ENCODE measurements around the gene MECP2.

Gene MECP2

DNA sequence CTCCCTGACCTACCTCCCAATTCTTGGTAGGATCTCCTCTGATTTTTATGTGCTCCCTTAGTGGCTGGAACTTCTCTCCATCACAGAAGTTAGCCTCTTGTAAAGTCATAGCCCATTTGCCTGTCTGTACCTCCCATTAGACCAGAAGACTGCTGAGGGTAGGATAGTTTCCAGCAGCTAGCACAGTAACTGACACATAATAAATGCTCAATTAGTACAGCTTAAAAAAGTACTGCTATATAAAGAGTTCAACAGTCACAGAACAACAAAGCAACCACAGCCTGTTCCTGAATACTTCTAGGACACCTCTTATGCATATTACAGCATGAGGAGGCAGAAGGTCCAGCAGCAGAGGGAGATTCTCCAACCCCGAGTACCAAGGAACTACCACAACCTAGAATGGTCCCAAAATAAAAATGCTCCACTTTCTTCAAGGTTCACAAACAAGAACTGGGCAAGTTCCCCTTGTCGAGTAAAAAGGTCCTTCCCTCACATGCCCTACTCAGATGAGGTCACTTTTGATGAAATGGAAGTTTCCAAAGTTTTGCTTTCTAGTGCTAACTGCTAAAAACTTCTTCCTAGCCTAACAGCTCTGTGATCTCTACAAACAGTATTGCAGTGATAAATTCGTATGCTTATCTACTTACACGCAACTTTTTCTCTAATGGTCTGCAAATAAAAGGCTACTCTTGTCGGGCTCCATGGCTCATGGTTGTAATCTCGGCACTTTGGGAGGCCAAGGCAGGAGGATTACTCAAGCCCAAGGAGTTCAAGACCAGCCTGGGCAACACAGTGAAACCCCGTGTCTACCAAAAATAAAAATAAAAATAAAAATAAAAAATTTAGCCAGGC lies 12.8 kb downstream of the MECP2 start:
- TF ChIP-seq, protein P1, sequence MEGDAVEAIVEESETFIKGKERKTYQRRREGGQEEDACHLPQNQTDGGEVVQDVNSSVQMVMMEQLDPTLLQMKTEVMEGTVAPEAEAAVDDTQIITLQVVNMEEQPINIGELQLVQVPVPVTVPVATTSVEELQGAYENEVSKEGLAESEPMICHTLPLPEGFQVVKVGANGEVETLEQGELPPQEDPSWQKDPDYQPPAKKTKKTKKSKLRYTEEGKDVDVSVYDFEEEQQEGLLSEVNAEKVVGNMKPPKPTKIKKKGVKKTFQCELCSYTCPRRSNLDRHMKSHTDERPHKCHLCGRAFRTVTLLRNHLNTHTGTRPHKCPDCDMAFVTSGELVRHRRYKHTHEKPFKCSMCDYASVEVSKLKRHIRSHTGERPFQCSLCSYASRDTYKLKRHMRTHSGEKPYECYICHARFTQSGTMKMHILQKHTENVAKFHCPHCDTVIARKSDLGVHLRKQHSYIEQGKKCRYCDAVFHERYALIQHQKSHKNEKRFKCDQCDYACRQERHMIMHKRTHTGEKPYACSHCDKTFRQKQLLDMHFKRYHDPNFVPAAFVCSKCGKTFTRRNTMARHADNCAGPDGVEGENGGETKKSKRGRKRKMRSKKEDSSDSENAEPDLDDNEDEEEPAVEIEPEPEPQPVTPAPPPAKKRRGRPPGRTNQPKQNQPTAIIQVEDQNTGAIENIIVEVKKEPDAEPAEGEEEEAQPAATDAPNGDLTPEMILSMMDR (IDR thresholded peaks at IDR 0.05; ENCODE audit: low read length, missing control alignments): no peak
- no peak overlapping the region for H3K4me3 ChIP-seq (replicated peaks; ENCODE audit: low read depth, low read length)

DNA sequence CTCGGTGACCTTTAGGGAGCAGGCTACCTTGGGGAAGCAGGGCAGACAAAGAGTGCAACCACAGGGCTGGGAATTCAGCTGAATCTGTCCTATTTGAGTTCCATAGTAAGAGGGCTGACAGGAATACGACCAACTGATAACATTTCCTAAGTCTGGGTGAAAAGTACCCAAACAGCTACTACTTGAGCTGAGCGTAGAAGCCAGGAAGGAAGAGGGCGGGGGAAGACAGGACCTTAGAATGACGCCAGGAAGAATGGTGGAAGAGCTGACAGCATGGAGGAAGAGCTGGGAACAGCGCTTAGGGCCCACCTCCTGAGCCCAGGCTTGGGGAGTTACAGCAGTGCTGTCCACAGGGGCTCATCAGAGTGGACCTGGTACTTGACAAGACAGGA lies 14.4 kb downstream of the MECP2 start:
- peak; percentile 49 for DNase-seq (ENCODE audit: low read depth)
- TF ChIP-seq, protein P1 (IDR thresholded peaks at IDR 0.05; ENCODE audit: low read length, missing control alignments): no peak
- H3K4me3 ChIP-seq (replicated peaks; ENCODE audit: low read depth, low read length): no peak overlapping the region

More for the DNA sequence above, 12.8 kb downstream of the MECP2 start:
- no peak for DNase-seq (ENCODE audit: low read depth)

DNA sequence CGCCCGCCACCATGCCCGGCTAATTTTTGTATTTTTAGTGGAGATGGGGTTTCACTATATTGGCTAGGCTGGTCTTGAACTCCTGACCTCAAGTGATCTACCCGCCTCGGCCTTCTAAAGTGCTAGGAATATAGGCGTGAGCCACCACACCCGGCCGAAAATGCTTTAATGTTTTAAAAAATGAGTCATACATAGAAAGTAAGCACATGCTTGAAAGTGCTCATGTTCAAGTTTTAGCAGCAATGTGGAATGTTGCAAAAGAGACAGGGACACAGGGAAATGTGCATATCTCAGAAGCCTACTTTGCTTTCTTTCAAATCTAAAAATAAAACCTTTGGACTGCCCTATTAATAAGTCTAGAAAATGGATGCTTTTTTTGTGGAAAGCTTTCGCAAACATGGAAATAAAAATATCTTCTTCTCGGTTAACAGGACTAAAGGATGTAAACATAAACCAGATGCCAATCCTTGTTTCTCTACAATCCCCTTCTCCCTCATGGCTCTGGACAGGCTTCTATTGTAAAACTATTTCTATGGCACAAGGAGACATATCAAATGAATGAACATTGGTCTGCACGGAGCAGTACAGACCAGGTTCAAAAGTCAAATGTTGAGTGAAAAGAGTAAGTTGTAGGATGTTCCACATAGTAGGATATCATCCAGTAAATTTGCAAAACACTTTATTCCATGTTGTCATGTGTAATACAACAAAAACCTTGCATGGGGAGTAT lies 15.0 kb downstream of the MECP2 start:
- peak; percentile 65 for DNase-seq (ENCODE audit: low read depth)
- TF ChIP-seq, protein P1 (IDR thresholded peaks at IDR 0.05; ENCODE audit: low read length, missing control alignments): no peak
- H3K4me3 ChIP-seq (replicated peaks; ENCODE audit: low read depth, low read length): no peak overlapping the region

DNA sequence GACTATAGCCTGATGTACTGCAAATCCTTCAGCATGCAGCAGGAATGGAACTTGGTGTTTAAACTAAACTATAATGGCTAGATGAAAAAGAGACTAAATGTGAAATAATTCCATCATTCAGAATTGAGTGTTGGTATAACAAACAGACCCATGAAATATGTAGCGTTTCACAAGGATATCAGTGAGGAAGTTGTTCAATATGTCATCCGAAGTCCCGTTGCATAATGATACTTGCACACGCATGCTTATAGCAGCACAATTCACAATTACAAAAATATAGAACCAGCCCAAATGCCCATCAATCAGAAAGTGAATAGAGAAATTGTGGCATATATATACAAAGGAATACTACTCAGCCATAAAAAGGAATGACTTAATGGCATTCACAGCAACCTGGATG lies 20.4 kb downstream of the MECP2 start:
- TF ChIP-seq, protein P1 (IDR thresholded peaks at IDR 0.05; ENCODE audit: low read length, missing control alignments): no peak
- H3K4me3 ChIP-seq (replicated peaks; ENCODE audit: low read depth, low read length): no peak overlapping the region
- DNase-seq (ENCODE audit: low read depth): no peak

DNA sequence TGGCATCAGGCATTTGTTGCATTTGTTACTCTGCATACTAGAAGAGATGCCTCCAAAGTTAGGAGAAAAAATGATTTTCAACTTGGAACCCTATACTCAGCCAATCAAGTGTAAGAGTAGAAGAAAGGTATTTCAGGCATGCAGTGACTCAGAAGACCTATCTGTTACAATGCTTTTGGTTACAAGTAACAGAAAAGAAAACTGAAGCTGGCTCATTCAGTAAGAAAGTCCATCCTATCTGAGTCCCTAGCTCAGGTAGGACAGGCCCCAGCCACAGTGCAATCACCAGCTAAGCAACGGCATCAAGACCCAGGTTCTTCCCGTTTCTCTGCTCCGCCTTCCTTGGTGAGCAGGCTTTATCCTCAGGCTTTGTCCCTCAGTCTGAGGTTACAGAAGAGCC lies 23.3 kb downstream of the MECP2 start:
- no peak overlapping the region for H3K4me3 ChIP-seq (replicated peaks; ENCODE audit: low read depth, low read length)
- DNase-seq (ENCODE audit: low read depth): peak; percentile 71
- TF ChIP-seq, protein P1 (IDR thresholded peaks at IDR 0.05; ENCODE audit: low read length, missing control alignments): no peak

DNA sequence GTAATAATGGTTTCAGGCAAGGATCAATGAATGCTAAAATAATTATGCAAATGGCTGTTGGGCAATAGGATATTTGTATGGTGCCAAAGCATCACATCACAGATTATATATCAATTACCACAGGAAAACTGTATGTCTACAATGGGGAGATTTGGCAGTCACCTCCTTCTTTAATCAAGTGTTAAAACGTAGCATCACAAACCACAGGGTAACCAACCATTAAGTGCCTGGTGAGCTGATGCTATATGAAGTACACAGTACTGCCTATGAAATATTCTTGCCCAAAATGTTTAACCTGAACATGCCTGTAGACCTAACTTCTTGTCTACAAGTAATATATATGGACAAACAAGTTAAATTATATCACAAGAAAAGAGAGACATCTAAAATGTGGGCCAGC lies 25.3 kb downstream of the MECP2 start:
- no peak overlapping the region for H3K4me3 ChIP-seq (replicated peaks; ENCODE audit: low read depth, low read length)
- no peak for DNase-seq (ENCODE audit: low read depth)
- TF ChIP-seq, protein P1 (IDR thresholded peaks at IDR 0.05; ENCODE audit: low read length, missing control alignments): no peak
